ENCODE data around the gene POLR1D.

Gene POLR1D

DNA sequence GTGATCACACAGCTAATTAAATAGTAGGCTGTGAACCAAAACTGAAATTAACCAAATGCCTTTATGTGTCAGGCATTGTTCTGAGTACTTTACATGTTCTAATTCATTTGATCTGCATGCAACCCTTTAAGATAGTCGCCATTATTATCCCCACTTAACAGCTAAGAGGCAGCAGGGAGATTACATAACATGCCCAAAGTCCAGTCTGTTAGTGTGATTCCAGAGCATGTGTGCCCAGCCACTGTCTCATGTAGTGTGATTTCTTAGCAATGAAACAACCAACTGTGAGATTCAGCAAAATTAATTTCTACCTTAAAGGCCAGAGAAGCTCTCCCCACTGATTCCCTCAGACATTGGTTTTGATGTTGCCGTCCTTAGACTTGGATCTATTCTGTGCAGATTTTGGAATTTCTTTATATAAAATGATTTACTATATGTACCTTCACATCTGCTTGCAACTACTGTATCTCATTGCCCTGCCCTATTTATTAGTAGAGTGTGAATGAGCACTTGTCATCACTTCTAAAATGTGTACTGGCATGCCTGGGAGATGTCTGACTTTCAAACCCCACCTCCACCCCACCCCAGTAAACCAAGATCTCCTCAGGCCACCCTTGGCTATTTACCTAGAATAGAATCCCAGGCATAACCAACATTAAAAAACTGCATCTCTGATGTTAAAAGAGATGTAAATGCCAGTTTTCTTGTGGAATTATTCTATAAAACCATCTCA is 41.2 kb downstream of the POLR1D start:
- no peak overlapping the region for H3K27ac ChIP-seq
- H3K27me3 ChIP-seq (replicated peaks): no peaks in the 10 kb centered on the region
- in situ Hi-C loops (cut with HindIII; ENCODE audit: low pct_ligation_motif_present, low sequenced_read_pairs): no loop called here
- TF ChIP-seq, protein P1, sequence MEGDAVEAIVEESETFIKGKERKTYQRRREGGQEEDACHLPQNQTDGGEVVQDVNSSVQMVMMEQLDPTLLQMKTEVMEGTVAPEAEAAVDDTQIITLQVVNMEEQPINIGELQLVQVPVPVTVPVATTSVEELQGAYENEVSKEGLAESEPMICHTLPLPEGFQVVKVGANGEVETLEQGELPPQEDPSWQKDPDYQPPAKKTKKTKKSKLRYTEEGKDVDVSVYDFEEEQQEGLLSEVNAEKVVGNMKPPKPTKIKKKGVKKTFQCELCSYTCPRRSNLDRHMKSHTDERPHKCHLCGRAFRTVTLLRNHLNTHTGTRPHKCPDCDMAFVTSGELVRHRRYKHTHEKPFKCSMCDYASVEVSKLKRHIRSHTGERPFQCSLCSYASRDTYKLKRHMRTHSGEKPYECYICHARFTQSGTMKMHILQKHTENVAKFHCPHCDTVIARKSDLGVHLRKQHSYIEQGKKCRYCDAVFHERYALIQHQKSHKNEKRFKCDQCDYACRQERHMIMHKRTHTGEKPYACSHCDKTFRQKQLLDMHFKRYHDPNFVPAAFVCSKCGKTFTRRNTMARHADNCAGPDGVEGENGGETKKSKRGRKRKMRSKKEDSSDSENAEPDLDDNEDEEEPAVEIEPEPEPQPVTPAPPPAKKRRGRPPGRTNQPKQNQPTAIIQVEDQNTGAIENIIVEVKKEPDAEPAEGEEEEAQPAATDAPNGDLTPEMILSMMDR (IDR thresholded peaks at IDR 0.05; ENCODE audit: low read depth, low read length, missing control alignments): no peak
- no peak for DNase-seq
- H3K36me3 ChIP-seq (replicated peaks): peaks cover 3% of the 10 kb centered on the region
- no peak overlapping the region for H3K4me3 ChIP-seq (ENCODE audit: low read depth, low read length)

DNA sequence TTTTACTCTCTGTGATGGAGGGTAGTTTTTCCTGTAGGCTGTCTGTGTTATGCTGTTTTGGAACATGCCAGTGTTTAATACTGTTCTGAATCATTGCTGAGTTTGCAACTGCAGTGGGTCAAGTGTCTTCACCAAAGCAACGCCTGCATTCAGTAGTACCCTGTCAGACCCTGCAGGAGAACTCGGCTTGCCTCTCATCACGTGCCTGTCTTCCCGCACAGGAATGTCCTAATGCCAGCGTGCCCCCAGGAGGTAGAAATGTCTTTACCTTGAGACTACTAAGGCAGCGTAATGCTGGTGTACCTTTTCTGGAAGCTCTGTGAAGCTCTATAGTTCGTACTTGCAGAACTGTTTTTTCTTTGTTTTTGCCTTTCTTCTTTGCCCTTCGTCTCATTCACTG is 42.3 kb downstream of the POLR1D start:
- no peak for DNase-seq
- in situ Hi-C loops (cut with HindIII; ENCODE audit: low pct_ligation_motif_present, low sequenced_read_pairs): no loop called here
- peaks cover 3% of the 10 kb centered on the region for H3K36me3 ChIP-seq (replicated peaks)
- H3K4me3 ChIP-seq (ENCODE audit: low read depth, low read length): no peak overlapping the region
- no peaks in the 10 kb centered on the region for H3K27me3 ChIP-seq (replicated peaks)
- TF ChIP-seq, protein P1 (IDR thresholded peaks at IDR 0.05; ENCODE audit: low read depth, low read length, missing control alignments): no peak
- no peak overlapping the region for H3K27ac ChIP-seq

DNA sequence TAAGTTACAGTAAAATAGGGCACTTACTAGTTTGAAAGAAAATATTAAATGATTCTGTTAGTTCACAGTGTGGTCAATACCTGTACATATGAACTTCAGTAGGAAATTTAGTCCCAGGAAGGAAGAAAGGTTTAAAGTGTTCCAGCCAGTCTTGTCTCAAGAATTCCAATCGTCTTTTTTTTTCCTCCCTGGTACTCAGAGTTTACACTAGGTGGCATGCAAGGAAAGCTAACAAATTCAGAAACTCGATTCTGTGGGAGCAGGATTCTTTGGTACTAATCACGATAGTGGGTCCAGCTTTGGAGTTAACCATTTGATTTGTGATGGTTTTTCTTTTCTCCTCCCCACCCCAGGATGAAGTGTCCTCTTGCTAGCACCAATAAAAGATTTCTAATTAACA is 43.6 kb downstream of the POLR1D start:
- in situ Hi-C loops (cut with HindIII; ENCODE audit: low pct_ligation_motif_present, low sequenced_read_pairs): no loop called here
- Histone ChIP-seq H3K36me3 (replicated peaks) (peaks cover 3% of the 10 kb centered on the region), H3K27me3 (replicated peaks) (no peaks in the 10 kb centered on the region), H3K4me3 (ENCODE audit: low read depth, low read length) (no peak overlapping the region), H3K27ac (no peak overlapping the region)
- no peak for DNase-seq
- TF ChIP-seq, protein P1 (IDR thresholded peaks at IDR 0.05; ENCODE audit: low read depth, low read length, missing control alignments): peak; percentile 26

DNA sequence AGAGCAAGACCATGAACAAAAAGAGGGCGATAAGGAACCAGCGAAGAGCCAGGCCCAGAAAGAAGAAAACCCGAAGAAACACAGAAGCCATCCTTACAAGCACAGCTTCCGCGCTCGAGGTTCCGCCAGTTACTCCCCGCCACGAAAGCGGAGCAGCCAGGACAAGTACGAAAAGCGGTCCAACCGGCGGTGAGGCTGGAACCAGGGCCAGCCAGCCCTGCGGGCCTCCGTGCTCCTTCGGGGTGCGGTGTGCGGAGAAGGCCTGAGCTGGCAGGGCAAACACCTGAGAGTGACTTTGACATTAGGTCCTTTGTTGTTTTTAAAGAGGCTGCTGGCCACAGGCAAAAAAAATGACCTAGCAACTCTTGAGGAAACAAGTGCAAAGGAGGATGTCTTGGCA is 44.1 kb downstream of the POLR1D start:
- no peaks in the 10 kb centered on the region for H3K27me3 ChIP-seq (replicated peaks)
- no peak overlapping the region for H3K27ac ChIP-seq
- in situ Hi-C loops (cut with HindIII; ENCODE audit: low pct_ligation_motif_present, low sequenced_read_pairs): no loop called here
- H3K4me3 ChIP-seq (ENCODE audit: low read depth, low read length): no peak overlapping the region
- DNase-seq: no peak
- TF ChIP-seq, protein P1 (IDR thresholded peaks at IDR 0.05; ENCODE audit: low read depth, low read length, missing control alignments): no peak
- peaks cover 3% of the 10 kb centered on the region for H3K36me3 ChIP-seq (replicated peaks)

DNA sequence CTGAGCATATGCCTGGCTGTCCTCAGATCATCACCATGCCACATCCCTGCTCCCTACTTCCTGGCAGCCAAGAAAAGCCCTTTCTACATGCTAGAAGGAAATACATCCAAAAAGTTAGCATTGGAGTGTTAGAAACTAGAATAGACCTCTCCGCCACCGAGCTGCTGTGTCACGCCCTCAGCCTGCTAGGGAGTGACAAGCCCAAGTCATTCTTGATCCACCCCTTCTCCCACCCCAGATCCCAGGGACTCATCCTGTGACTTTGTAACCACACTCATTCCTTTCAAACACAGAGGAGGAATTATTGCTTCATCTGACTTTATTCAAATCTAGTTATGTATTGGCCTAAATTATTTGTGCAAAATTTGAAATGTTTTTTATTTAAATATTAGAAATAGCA is 45.3 kb downstream of the POLR1D start:
- in situ Hi-C loops (cut with HindIII; ENCODE audit: low pct_ligation_motif_present, low sequenced_read_pairs): no loop called here
- TF ChIP-seq, protein P1 (IDR thresholded peaks at IDR 0.05; ENCODE audit: low read depth, low read length, missing control alignments): no peak
- Histone ChIP-seq H3K27me3 (replicated peaks) (no peaks in the 10 kb centered on the region), H3K36me3 (replicated peaks) (peaks cover 3% of the 10 kb centered on the region), H3K4me3 (ENCODE audit: low read depth, low read length) (no peak overlapping the region), H3K27ac (no peak overlapping the region)
- DNase-seq: no peak

DNA sequence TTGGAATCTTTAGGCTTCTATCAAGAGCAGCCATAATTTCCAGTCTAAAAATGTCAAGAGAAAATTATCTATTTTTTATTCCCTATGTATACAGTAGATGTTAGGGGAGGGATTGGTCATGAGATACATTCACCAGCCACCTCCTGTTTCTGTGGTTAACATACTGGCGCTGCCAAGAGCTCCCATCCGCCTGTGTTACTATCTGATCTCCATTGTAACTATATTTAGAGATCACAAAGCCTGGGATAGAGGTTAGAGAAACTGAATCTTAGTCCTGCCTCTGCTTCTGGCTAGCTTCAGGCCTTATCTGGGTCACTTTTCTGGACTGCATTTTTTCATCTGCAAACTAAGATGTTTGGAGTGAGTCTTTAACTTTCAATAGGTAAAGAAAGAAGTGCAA is 46.3 kb downstream of the POLR1D start:
- Histone ChIP-seq H3K4me3 (ENCODE audit: low read depth, low read length) (no peak overlapping the region), H3K36me3 (replicated peaks) (peaks cover 3% of the 10 kb centered on the region), H3K27ac (no peak overlapping the region), H3K27me3 (replicated peaks) (no peaks in the 10 kb centered on the region)
- in situ Hi-C loops (cut with HindIII; ENCODE audit: low pct_ligation_motif_present, low sequenced_read_pairs): no loop called here
- TF ChIP-seq, protein P1 (IDR thresholded peaks at IDR 0.05; ENCODE audit: low read depth, low read length, missing control alignments): no peak
- peak; percentile 15 for DNase-seq
